GM12872 (cell line): ENCODE measurements around the gene DHODH.

Experiments
- TF ChIP-seq, protein P1 (sequence below): IDR thresholded peaks from 3 replicates; pipeline ENCODE4 v1.5.1; 2011; ENCODE audit warnings: low read depth, mild to moderate bottlenecking, low read length, moderate library complexity; ENCODE audit not compliant: insufficient read depth

DHODH gene

DNA sequence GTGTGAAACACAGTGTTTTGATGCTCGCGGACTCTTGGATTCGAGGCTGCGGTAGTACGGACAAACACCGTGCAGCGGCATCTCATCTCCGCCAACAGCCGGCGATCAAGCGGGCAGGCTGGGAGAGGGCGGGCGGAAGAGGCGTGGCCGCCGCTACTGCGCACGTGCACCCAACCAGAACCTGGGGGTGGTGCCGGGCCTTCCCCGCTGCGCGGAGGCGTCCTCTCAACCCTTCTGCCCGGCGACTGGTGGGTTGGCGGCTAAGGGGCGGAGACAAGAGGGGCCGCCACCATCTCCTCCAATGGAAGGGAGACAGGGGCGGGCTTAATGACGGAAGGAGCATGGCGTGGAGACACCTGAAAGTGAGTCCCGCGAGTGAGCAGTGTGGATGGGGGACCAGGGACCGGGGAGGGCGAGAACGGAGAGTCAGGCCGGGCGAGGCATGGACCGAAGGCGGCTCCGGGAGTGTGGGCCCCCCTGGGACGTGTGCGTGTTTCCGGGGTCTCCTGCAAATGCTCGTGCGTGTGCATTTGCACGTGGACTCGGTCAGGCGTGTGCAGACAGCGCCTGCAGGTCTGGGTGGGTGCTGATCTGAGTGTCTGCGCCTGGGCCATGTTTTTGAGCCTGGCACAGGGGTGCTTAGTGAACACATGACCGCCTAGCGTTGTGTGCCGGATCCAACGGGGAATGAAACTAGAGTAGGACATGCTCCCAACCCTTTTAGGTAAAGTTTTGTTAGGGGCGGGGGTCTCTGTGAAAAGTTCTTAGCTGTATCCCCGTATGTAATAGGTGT is at the start of gene DHODH:
Gene DHODH, plus strand, starts transcription at position 321 of the 793 bp plus-strand sequence. Its CDS starts 21 bp downstream, at position 342.
- TF ChIP-seq, protein P1, sequence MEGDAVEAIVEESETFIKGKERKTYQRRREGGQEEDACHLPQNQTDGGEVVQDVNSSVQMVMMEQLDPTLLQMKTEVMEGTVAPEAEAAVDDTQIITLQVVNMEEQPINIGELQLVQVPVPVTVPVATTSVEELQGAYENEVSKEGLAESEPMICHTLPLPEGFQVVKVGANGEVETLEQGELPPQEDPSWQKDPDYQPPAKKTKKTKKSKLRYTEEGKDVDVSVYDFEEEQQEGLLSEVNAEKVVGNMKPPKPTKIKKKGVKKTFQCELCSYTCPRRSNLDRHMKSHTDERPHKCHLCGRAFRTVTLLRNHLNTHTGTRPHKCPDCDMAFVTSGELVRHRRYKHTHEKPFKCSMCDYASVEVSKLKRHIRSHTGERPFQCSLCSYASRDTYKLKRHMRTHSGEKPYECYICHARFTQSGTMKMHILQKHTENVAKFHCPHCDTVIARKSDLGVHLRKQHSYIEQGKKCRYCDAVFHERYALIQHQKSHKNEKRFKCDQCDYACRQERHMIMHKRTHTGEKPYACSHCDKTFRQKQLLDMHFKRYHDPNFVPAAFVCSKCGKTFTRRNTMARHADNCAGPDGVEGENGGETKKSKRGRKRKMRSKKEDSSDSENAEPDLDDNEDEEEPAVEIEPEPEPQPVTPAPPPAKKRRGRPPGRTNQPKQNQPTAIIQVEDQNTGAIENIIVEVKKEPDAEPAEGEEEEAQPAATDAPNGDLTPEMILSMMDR, result no peak

DNA sequence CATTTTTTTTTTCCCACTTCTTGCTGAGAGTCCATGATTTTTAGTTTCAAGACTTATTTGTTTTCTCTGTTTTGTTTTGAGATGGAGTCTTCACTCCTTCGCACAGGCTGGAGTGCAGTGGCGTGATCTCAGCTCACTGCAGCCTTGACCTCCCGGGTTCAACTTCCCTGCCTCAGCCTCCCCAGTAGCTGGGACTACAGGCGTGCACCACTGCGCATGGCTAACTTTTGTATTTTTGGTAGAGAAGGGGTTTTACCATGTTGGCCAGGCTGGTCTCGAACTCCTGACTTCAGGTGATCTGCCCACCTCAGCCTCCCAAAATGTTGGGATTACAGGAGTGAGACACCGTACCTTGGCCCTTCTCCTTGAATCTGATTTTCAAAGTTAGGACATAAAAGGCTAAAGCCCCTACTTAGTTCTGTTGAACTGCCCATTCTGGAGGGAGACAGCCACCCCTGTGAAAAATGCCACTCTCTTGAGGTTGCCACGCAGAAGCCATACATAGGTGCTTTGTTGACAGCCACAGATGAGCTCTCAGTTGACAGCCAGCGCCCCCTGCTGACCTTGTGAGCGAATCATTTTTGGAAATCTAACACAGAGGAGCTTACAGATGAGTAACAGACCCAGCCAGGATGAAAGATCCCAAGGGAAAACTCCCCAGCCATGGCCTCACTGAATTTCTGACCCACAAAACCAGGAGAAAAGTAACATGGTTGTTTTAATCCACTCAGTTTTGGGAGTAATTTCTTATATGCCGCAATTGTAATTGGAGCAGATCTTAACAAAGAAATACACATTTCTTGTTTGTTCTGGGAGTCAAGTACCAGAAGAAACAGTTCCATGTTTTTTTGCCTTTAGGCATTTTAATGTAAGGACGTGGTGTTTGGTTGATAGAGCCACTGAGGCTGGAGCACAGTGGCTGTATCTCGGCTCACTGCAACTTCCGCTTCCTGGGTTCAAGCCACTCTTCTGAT is 47.2 kb upstream of the DHODH start:
- TF ChIP-seq, protein P1, result peak; percentile 84

DNA sequence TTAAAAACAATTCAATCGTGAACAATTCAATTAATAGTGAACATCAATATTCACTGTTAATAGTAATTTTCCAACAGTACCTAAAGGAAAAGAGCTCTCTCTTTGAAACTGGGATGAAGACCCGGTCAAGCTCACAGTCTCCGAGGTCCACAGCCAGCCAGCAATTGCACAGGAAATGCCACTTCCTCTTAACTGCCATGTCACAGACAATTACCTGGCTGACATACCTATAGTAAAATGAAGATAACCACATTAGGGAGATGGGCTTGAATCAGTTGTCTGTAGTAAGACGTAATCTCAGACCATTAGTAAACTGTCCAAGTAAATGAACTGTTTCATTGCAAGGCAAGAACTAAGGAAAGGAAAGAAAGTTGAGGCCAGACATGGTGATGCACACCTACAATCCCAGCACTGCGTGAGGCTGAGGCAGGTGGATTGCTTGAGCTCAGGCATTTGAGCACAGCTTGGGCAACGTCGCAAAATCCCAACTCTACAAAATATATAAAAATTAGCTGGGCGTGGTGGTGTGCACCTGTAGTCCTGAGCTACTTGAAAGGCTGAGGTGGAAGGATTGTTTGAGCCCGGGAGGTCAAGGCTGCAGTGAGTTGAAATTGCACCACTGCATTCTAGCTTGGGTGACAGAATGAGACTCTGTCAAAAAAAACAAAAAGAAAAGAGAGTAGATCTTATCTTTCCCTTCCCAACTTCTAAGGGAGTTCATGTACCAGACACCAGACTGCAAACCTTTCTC is 45.2 kb upstream of the DHODH start:
- TF ChIP-seq, protein P1, result no peak

DNA sequence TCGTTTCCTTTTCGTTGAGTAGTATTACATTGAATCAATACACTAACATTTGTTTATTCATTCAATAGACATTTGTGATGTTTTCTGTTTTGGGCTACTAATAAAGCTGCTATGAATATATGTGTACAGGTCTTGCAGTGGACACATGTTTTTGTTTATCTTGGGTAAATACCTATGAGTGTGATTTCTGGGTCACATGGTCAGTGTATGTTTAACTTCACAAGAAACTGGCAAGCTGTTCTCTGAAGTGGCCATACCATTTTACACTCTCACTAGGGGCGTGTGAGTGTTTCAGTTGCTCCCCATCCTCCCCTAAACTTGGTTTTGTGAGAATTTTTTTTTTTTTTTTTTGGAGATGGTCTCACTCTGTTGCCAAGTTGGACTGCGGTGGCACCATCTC is 43.3 kb upstream of the DHODH start:
- TF ChIP-seq, protein P1, result no peak

DNA sequence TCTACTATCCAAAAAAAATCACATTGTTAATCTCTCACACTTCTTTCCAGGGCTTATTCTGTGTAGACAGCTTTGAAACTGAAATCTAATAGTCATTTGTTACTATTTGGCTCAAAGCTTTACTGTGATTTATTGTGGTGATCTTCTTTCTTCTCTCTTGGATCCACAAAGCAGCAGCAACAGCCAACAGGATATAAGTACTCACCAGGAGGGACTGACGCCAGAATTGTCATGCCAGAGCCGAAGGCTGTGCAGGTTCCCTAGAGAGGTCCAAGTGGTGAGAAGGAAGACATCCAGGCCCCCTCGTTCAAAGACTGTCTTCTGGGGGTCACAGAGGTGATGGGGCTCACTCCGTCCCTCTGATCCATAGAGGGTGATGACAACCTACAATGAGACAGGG is 41.6 kb upstream of the DHODH start:
- TF ChIP-seq, protein P1, result no peak

DNA sequence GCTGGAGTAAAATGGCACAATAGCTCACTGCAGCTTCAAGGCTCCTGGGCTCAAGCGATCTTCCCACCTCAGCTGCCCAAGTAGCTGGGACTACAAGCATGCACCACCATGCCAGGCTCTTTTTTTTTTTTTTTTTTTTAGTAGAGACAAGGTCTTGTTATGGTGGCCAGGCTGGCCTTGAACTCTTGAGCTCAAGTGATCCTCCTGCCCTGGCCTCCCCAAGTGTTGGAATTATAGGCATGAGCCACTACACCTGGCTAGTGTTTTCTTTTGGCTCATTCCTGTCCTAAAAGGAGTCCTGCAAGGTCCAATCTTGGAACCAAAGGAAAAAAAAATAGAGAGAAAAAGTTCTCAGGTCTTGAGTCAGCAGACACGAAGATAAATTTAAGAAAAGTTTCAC is 39.2 kb upstream of the DHODH start:
- TF ChIP-seq, protein P1, result no peak

DNA sequence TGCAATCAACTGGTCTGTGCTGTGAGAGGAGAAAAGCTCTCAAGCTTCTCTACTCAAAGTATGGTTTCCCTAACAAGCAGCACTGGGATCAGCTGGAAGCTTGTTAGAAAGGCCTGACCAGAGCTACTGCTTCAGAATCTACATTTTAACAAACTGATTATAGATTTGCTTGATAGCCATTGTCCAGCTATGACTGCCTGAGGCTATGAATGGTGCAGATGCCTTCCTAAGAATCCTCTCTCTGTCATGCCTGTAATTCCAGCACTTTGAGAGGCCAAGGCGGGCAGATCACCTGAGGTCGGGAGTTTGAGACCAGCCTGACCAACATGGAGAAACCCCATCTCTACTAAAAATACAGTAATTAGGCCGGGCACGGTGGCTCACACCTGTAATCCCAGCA is 37.0 kb upstream of the DHODH start:
- TF ChIP-seq, protein P1, result no peak
